Sigmoid colon (tissue), 7 donors: Measurements from ENCODE around the gene PDLIM1. TPM values are rescaled to one million over a fixed set of nuclear protein-coding genes. Genes with fewer than 3 reads are reported as not detected.

Experiments used
- DNase-seq: peaks from one replicate; pipeline ENCODE4 v3.0.0-alpha.2; 2019
- H3K27ac ChIP-seq, 4 donors: fragments of 200-600 bp; sonication (generic); one replicate each; pipeline ENCODE4 v1.5.1; 2016 to 2019; ENCODE audit warnings: mild to moderate bottlenecking in 1 of 4
- H3K27me3 ChIP-seq, 3 donors: fragments of 200-600 bp; sonication (generic); one replicate each; pipeline ENCODE4 v1.5.1; 2019; ENCODE audit warnings: mild to moderate bottlenecking in 1 of 3
- H3K36me3 ChIP-seq, 4 donors: fragments of 200-600 bp; sonication (generic); one replicate each; pipeline ENCODE4 v1.5.1; 2016 to 2019
- H3K4me1 ChIP-seq, 4 donors: fragments of 200-600 bp; sonication (generic); one replicate each; pipeline ENCODE4 v1.5.1; 2017 to 2019
- H3K4me3 ChIP-seq, 4 donors: fragments of 200-600 bp; sonication (generic); one replicate each; pipeline ENCODE4 v1.5.1; 2017 to 2019; ENCODE audit warnings: mild to moderate bottlenecking in 2 of 4, moderate library complexity in 1 of 4
- H3K9me3 ChIP-seq, 4 donors: fragments of 200-600 bp in 3 of 4; sonication (generic) in 3 of 4; one replicate each; pipeline versions ENCODE4 v1.5.1 to v1.6.1; 2013 to 2019
- EP300 ChIP-seq, 4 donors: sonication (generic); formaldehyde crosslinking; IDR thresholded peaks; one replicate each; pipeline ENCODE4 v1.6.1; 2017; ENCODE audit warnings: antibody characterized with exemption in 4 of 4
- POLR2A ChIP-seq, 2 donors: fragments of 450-650 bp; IDR thresholded peaks; one replicate each; pipeline ENCODE4 v1.6.1; 2016; ENCODE audit warnings: antibody characterized with exemption in 2 of 2, mild to moderate bottlenecking in 2 of 2, moderate library complexity in 2 of 2
- POLR2AphosphoS5 ChIP-seq, 4 donors: sonication (generic); formaldehyde crosslinking; IDR thresholded peaks; one replicate each; pipeline ENCODE4 v1.6.1; 2017; ENCODE audit warnings: antibody characterized with exemption in 4 of 4
- WGBS, 2 donors: extraction: QIAGEN DNeasy Blood & Tissue Kit; methylation state at CpG; one replicate each; pipeline ENCODE4 v1.1.7; 2013; 5-methylcytosine and 5-hydroxymethylcytosine counted together
- intact Hi-C: fragments of 100-400 bp; cut with DNase I; formaldehyde crosslinking; loops from one replicate; pipeline ENCODE4 v1.15.1; 2023
- polyA plus RNA-seq, 3 donors: library from polyadenylated mRNA; stranded (reverse); fragments of 200-250 nt; gene quantifications; one replicate each; pipeline ENCODE4 v1.2.3, GENCODE V29; 2013
- total RNA-seq, 4 donors: library from RNA; depleted of rRNA; stranded (reverse); fragments of >200 nt; gene quantifications; one replicate each; pipeline ENCODE4 v1.1.0, GENCODE V29; 2016
- TF ChIP-seq, protein P1 (sequence below), 4 experiments: fragments of 450-650 bp in 3 of 4; fragments of 200-600 bp in 1 of 4; IDR thresholded peaks; one replicate each; pipeline ENCODE4 v1.5.1; 2016 to 2019; ENCODE audit warnings: antibody characterized with exemption in 4 of 4, mild to moderate bottlenecking in 3 of 4, moderate library complexity in 2 of 4
- donor health status: healthy with polysubstance abuse.
- donor health status: Bipolar disorder and iron deficiency.
- donor health status: healthy.

Gene PDLIM1
- total and polyA plus RNA-seq, 7 donors, result 27.8 to 488 (median 75.3) TPM

DNA sequence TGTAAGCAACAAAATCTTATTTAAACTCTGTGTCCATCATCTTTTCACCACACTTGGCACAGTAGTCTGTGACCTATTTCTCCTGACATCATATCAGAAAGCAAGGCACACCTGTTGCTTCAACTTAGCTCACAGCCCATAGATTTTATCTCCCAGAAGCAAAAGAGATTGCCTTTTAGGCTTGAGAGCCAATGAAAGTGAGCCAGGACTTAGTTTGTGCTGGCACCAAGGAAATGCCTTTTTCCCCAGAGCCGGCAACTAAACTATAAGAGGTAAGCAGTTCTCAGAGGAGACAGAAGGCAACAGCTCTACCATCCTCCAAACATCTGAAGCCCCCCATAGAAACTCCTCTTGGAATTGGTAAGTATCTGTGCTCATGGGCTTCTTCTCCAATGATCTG, 96.9 kb downstream of the PDLIM1 start, which contains the start of gene ACSM6:
ACSM6 (plus strand) TSS at position 295 of the 400 bp plus-strand sequence. CDS start 248 bp downstream, outside the sequence.
- Histone ChIP-seq H3K27me3 (no peaks in the 10 kb centered on the region), H3K4me1 (no peaks in the 10 kb centered on the region), H3K9me3 (no peaks in the 10 kb centered on the region), H3K4me3 (no peak within 1 kb of the TSS), H3K36me3 (no peaks in the 10 kb centered on the region), H3K27ac (no peak within 1 kb of the TSS)
- WGBS, 2 donors, result 77 to 90% methylated on average over 1 of the region's 1 CpG
- DNase-seq, result no peak
- intact Hi-C loops, result no loop called here
- TF ChIP-seq, protein P1, sequence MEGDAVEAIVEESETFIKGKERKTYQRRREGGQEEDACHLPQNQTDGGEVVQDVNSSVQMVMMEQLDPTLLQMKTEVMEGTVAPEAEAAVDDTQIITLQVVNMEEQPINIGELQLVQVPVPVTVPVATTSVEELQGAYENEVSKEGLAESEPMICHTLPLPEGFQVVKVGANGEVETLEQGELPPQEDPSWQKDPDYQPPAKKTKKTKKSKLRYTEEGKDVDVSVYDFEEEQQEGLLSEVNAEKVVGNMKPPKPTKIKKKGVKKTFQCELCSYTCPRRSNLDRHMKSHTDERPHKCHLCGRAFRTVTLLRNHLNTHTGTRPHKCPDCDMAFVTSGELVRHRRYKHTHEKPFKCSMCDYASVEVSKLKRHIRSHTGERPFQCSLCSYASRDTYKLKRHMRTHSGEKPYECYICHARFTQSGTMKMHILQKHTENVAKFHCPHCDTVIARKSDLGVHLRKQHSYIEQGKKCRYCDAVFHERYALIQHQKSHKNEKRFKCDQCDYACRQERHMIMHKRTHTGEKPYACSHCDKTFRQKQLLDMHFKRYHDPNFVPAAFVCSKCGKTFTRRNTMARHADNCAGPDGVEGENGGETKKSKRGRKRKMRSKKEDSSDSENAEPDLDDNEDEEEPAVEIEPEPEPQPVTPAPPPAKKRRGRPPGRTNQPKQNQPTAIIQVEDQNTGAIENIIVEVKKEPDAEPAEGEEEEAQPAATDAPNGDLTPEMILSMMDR (IDR thresholded peaks at IDR 0.05), result no peak
- TF ChIP-seq POLR2AphosphoS5 (IDR thresholded peaks at IDR 0.05) (no peak), EP300 (IDR thresholded peaks at IDR 0.05) (no peak), POLR2A (IDR thresholded peaks at IDR 0.05) (no peak)

DNA sequence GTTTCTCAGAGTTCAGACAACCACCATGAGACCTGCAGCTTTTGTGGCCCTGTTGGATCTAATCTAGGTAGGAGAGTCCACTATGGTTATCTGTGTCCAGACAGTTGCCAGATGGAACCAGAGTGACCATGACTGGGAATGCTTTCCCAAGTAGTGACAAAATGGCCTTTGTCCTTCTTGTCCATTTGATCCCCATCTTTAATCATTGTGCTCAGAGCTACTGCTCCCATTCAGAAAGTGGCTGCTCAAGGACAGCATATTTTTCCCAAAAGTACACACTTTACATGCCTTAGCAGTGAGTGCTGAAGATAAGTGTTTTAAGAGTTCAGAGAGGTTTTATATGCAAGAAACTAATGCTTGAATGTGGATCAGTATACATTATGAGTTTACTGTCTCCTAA, 102.2 kb downstream of the PDLIM1 start:
- intact Hi-C loops, result no loop called here
- TF ChIP-seq POLR2A (IDR thresholded peaks at IDR 0.05), result no peak
- TF ChIP-seq, protein P1 (IDR thresholded peaks at IDR 0.05), result no peak
- TF ChIP-seq EP300 (IDR thresholded peaks at IDR 0.05), result no peak
- no peak for TF ChIP-seq POLR2AphosphoS5 (IDR thresholded peaks at IDR 0.05)
- H3K36me3 ChIP-seq, result no peaks in the 10 kb centered on the region

DNA sequence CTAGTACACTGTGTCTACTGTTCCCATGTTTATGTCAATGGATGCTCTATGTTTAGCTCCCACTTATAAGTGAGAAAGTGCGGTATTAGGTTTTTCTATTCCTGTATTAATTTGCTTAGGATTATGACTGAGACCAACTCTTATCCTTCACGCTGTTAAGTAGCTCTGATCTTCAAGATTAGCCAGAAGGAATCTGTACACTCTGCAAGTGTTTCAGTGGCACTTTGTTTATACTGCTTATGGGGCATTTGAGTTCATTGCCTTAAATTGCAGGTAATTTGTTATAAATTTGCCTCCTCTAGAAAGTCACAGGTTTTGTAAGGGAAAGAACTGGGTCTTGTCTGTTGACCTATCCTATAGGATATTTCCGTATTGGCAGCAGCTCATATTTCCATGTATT, 103.2 kb downstream of the PDLIM1 start:
- Histone ChIP-seq H3K27me3 (peaks cover 0 to 4% (median 0%) of the 10 kb centered on the region in 3 donors), H3K9me3 (no peaks in the 10 kb centered on the region), H3K36me3 (no peaks in the 10 kb centered on the region), H3K4me3 (no peak overlapping the region), H3K4me1 (peaks cover 0 to 13% (median 8%) of the 10 kb centered on the region in 4 donors), H3K27ac (no peak overlapping the region)
- intact Hi-C loops, result no loop called here
- TF ChIP-seq EP300 (IDR thresholded peaks at IDR 0.05), result no peak
- TF ChIP-seq, protein P1 (IDR thresholded peaks at IDR 0.05), result no peak
- DNase-seq, result no peak
- WGBS, 2 donors, result 90 to 93% methylated on average over 3 of the region's 3 CpGs

More for the DNA sequence above, 102.2 kb downstream of the PDLIM1 start:
- H3K4me3 ChIP-seq, result no peak overlapping the region
- H3K27me3 ChIP-seq, result peaks cover 0 to 4% (median 0%) of the 10 kb centered on the region in 3 donors
- H3K27ac ChIP-seq, result no peak overlapping the region
- no peak for DNase-seq
- H3K9me3 ChIP-seq, result no peaks in the 10 kb centered on the region
- peaks cover 0 to 6% (median 5%) of the 10 kb centered on the region in 4 donors for H3K4me1 ChIP-seq

Other genes with a start within 250 kb of the PDLIM1 start
- under 1 TPM in 2 of 4 donors, not detected in 2; 0.54 to 0.83 TPM for gene CYP2C8, start 221.5 kb downstream of the PDLIM1 start, total RNA-seq
- gene CYP2C8, start 221.5 kb downstream of the PDLIM1 start, polyA plus RNA-seq, result 1 to 10 TPM in 1 of 3 donors, under 1 TPM in 1, not detected in 1; 0.22 to 1.4 TPM
- under 1 TPM in 1 of 4 donors, not detected in 3; 0.55 TPM for gene ACSM6, start 96.8 kb downstream of the PDLIM1 start, total RNA-seq
- gene ACSM6, start 96.8 kb downstream of the PDLIM1 start, polyA plus RNA-seq, result not detected